Activated T-helper 1 cell treated with anti-CD3 and anti-CD28 coated beads, Interleukin-12 subunit alpha, Interleukin-12 subunit beta, Interleukin-2, Interleukin-4 antibody, amounts not matched to agents 30 ng/mL and 10 ng/mL and 1 ng/mL, durations not matched to agents 14 hours and 24 hours and 36 hours (primary cell): ENCODE results near the gene SART1. TPM values are rescaled to one million over a fixed set of nuclear protein-coding genes. Genes with fewer than 3 reads are reported as not detected.
"Not testable (repeated sequence)": the region's sequence is repeated elsewhere in the genome, so short reads cannot be mapped to it uniquely, and the experiment has no call there.

Experiments used
- DNase-seq: peaks from one replicate; pipeline ENCODE4 v3.0.0; 2021; ENCODE audit warnings: low spot score
- H3K27ac Mint-ChIP-seq: one replicate; pipeline ENCODE4 v1.8.0; 2021; ENCODE audit warnings: mild to moderate bottlenecking, mixed read lengths
- H3K27me3 Mint-ChIP-seq: one replicate; pipeline ENCODE4 v1.8.0; 2022; ENCODE audit warnings: mild to moderate bottlenecking, moderate library complexity, mixed read lengths; ENCODE audit not compliant: insufficient read depth
- H3K36me3 Mint-ChIP-seq: one replicate; pipeline ENCODE4 v1.8.0; 2021; ENCODE audit warnings: low read depth, mixed read lengths
- H3K4me1 Mint-ChIP-seq: one replicate; pipeline ENCODE4 v1.8.0; 2021; ENCODE audit warnings: low read depth, mixed read lengths
- H3K4me3 Mint-ChIP-seq: one replicate; pipeline ENCODE4 v1.8.0; 2021; ENCODE audit warnings: mild to moderate bottlenecking, moderate library complexity, mixed read lengths
- H3K9me3 Mint-ChIP-seq: one replicate; pipeline ENCODE4 v1.8.0; 2021; ENCODE audit warnings: mixed read lengths
- intact Hi-C: fragments of 100-400 bp; cut with micrococcal nuclease; formaldehyde crosslinking; loops from one replicate; pipeline ENCODE4 v1.15.1; 2024
- total RNA-seq: library from RNA; stranded (reverse); gene quantifications from 2 replicates; pipeline ENCODE4 v1.2.3, GENCODE V29; 2022

Gene SART1
- total RNA-seq, 1 donor from 2014 or later: 110 TPM

DNA sequence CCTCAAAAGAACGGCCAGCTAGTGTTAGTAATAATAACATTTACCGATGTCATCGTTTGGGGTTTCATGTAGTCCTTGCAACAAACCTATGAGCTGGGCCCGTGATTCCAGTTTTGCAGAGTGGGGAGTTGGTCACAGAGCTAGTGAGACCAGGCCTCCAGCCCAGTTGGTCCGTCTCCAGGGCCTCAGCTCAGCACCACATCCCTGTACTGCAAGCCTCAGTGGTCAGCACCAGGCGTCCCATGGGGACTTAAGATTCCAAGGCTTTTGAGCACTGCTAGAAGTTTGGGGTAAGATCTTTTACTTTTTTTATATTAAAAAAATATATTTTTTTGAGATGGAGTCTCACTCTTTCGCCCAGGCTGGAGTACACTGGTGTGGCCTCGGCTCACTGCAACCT, 17.3 kb upstream of the SART1 start:
- Mint-ChIP-seq H3K27ac (no peak overlapping the region), H3K9me3 (no peaks in the 10 kb centered on the region), H3K4me3 (no peak overlapping the region), H3K36me3 (no peaks in the 10 kb centered on the region), H3K27me3 (peaks cover 6% of the 10 kb centered on the region), H3K4me1 (peaks cover 4% of the 10 kb centered on the region)
- no peak for DNase-seq
- intact Hi-C loops: no loop called here

DNA sequence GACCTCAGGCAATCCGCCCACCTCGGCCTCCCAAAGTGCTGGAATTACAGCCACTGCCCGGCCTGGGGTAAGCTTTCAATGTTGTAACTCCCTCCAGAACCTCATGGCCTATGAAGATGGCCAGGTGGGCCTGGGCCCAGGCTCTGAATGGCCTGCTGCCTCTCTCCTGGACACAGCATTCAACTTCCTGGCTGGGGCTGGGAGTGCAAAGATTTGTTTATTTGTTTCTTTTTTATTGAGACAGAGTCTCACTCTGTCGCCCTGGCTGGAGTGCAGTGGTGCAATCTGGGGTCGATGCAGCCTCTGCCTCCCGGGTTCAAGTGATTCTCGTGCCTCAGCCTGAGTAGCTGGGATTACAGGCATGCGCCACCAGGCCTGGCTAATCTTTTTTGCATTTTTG, 16.8 kb upstream of the SART1 start:
- intact Hi-C loops: no loop called here
- Mint-ChIP-seq H3K27ac (no peak overlapping the region), H3K9me3 (no peaks in the 10 kb centered on the region), H3K4me3 (no peak overlapping the region), H3K36me3 (no peaks in the 10 kb centered on the region), H3K4me1 (peaks cover 4% of the 10 kb centered on the region), H3K27me3 (peaks cover 6% of the 10 kb centered on the region)
- no peak for DNase-seq

DNA sequence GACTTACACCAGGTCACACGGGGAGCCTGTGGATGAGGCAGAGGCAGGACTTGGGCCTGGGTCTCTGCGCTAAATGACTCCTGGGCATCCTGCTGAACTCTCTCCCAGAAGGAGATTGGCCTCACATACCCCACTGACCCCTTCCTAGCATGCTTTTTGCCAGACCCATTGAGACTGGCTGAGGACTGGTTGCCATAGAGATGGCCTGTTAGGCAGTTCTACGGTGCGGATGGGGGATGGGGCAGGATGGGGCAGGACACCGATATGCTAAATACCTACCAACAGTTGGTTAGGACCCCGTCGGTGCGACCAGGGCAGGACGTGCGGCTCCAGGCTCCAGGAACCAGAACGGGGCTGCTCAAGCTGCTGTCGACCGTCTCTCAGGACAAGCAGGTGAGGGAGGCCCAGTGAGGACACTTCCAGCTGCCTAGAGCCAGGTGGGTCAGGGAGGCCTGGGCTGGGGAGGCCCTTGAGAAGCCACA, 16.1 kb upstream of the SART1 start, which contains the start of gene TSGA10IP:
Gene TSGA10IP, plus strand, starts transcription at position 51 of the 482 bp plus-strand sequence. Its CDS starts 196 bp downstream, at position 247.
- Mint-ChIP-seq H3K9me3 (no peaks in the 10 kb centered on the region), H3K36me3 (no peaks in the 10 kb centered on the region), H3K4me1 (peaks cover 4% of the 10 kb centered on the region), H3K4me3 (no peak within 1 kb of the TSS), H3K27ac (no peak within 1 kb of the TSS), H3K27me3 (peaks cover 5% of the 10 kb centered on the region)
- intact Hi-C loops: no loop called here
- no peak for DNase-seq

DNA sequence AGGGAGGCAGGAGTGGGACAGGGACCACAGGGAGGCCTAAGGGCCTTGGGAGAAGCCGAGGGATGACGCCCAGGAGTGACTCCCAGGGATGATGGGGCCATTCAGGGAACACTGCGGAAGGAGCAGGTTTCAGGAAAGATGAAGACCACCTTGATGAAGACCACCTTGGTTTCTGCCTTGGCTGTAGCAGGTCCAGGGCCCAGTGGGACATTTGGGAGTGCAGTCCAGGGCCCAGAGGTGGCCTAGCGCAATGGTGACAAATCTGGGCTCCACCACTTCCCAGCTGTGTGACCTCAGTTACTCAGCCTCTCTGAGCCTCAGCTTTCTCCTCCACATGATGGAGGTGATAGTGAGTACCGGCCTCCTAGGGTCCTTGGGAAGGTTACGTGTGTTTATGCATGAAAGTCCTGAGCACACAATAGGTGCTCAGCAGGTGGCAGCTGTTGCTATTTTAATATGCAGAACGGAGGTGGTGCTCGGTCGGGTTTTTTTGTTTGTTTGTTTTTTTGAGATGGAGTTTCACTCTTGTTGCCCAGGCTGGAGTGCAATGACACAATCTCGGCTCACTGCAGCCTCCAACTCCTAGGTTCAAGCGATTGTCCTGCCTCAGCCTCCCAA, 15.5 kb upstream of the SART1 start:
- peaks cover 5% of the 10 kb centered on the region for H3K27me3 Mint-ChIP-seq
- no peaks in the 10 kb centered on the region for H3K36me3 Mint-ChIP-seq
- no peaks in the 10 kb centered on the region for H3K9me3 Mint-ChIP-seq
- DNase-seq: no peak
- intact Hi-C loops: no loop called here
- no peak overlapping the region for H3K27ac Mint-ChIP-seq
- no peak overlapping the region for H3K4me3 Mint-ChIP-seq
- H3K4me1 Mint-ChIP-seq: peaks cover 4% of the 10 kb centered on the region

DNA sequence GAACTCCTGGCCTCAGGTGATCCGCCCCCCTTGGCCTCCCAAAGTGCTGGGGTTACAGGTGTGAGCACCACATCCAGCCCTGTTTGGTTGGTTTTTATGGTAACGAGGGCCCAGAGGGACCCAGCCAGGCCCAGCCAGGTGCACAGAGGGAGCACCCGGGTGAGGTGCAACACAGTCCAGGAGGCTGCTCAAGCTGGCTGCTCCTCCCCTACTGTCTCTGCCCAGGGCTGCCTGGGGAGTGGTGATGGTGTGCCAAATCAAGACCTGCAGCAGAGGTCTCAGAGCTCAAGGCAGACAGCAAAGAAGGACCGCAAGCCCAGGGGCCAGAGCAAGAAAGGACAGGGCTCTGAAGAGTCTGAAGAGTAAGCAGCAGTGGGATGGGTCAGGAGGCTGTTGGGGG, 14.9 kb upstream of the SART1 start:
- intact Hi-C loops: no loop called here
- no peak overlapping the region for H3K4me3 Mint-ChIP-seq
- H3K27me3 Mint-ChIP-seq: peaks cover 7% of the 10 kb centered on the region
- peaks cover under 1% of the 10 kb centered on the region for H3K4me1 Mint-ChIP-seq
- no peaks in the 10 kb centered on the region for H3K36me3 Mint-ChIP-seq
- no peak for DNase-seq
- H3K9me3 Mint-ChIP-seq: no peaks in the 10 kb centered on the region
- H3K27ac Mint-ChIP-seq: no peak overlapping the region

GRCh38 chr11:65947133-65947532, 14.4 kb upstream of the SART1 start:
- no peaks in the 10 kb centered on the region for H3K9me3 Mint-ChIP-seq
- H3K27me3 Mint-ChIP-seq: peaks cover 9% of the 10 kb centered on the region
- no peak overlapping the region for H3K27ac Mint-ChIP-seq
- DNase-seq: no peak
- intact Hi-C loops: no loop called here
- H3K36me3 Mint-ChIP-seq: no peaks in the 10 kb centered on the region
- no peak overlapping the region for H3K4me3 Mint-ChIP-seq
- no peaks in the 10 kb centered on the region for H3K4me1 Mint-ChIP-seq

DNA sequence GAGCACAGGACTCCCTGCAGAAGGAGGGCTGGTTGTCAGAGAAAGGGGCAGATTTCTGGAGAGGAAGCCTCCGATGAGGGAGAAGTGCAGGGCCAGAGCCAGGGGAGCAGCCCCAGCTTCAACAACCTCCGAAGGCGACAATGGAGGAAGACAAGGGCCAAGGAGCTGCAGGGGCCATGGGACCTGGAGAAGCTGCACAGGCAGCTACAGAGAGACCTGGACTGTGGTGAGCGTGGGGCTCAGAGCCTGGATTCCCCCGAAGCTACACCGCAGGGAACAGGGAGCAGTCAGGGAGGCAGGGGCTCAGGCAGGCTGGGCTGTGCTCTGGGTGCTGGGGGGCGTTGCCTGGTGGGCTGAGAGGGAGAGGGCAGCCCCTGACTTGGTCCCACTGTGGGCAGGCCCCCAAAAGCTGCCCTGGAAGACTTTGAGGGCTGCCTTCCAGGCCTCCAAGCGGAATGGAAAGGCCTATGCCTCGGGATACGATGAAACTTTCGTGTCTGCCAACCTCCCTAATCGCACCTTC, 13.9 kb upstream of the SART1 start:
- no peak for DNase-seq
- Mint-ChIP-seq H3K27ac (no peak overlapping the region), H3K9me3 (no peaks in the 10 kb centered on the region), H3K4me3 (no peak overlapping the region), H3K27me3 (peaks cover 9% of the 10 kb centered on the region), H3K36me3 (no peaks in the 10 kb centered on the region), H3K4me1 (no peaks in the 10 kb centered on the region)
- intact Hi-C loops: no loop called here

- H3K9me3 Mint-ChIP-seq, H3K27me3 Mint-ChIP-seq, intact Hi-C loops, H3K4me1 Mint-ChIP-seq, H3K36me3 Mint-ChIP-seq, DNase-seq, H3K27ac Mint-ChIP-seq, H3K4me3 Mint-ChIP-seq: not testable (repeated sequence)
These were observed 10.8 kb upstream of the SART1 start for GRCh38 chr11:65950711-65951110.

- H3K9me3 Mint-ChIP-seq, DNase-seq, H3K27ac Mint-ChIP-seq, H3K4me3 Mint-ChIP-seq, H3K36me3 Mint-ChIP-seq, H3K27me3 Mint-ChIP-seq, H3K4me1 Mint-ChIP-seq, intact Hi-C loops: not testable (repeated sequence)
These were observed 9.9 kb upstream of the SART1 start for GRCh38 chr11:65951641-65952040.

DNA sequence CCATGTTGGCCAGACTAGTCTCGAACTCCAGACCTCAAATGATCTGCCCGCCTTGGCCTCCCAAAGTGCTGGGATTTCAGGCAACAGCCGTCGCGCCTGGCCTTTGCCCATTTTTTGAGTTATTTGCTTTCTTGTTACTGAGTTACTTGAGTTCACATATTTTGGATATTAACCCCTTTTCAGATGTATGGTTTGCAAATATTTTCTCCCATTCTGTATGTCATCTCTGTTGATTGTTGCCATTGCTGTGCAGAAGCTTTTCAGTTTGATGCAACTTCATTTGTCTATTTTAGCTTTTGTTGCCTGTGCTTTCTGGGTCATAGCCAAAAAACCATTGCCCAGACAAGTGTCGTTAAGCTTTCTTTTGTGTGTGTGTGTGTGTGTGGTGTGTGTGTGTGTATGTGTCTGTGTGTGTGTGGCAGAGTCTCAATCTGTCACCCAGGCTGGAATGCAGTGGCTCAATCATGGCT, 9.4 kb upstream of the SART1 start:
- intact Hi-C loops: no loop called here
- Mint-ChIP-seq H3K27me3 (peaks cover 7% of the 10 kb centered on the region), H3K27ac (no peak overlapping the region), H3K9me3 (no peaks in the 10 kb centered on the region), H3K4me1 (peaks cover 7% of the 10 kb centered on the region), H3K4me3 (no peak overlapping the region), H3K36me3 (no peaks in the 10 kb centered on the region)
- no peak for DNase-seq

DNA sequence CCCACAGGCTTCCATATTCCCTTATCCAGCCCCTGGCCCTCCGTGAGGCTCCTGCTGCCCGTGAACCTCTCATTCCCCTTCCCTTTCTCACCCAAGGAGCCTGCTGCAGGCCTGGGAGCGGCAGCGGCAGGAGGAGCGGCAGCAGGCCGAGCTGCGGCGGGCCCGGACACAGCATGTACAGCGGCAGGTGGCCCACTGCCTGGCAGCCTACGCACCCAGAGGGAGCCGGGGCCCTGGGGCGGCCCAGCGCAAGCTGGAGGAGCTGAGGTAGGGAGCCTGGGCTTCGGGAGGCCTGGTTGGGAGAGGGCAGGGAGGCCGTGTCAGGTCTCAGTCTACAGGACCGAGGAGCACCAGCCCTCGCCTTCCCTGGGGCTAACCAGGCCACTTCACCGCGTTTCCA, 8.1 kb upstream of the SART1 start:
- Mint-ChIP-seq H3K27ac (no peak overlapping the region), H3K4me3 (no peak overlapping the region), H3K9me3 (no peaks in the 10 kb centered on the region), H3K36me3 (no peaks in the 10 kb centered on the region), H3K4me1 (peaks cover 15% of the 10 kb centered on the region), H3K27me3 (peaks cover 7% of the 10 kb centered on the region)
- no peak for DNase-seq
- intact Hi-C loops: no loop called here

GRCh38 chr11:65954771-65955170, 6.8 kb upstream of the SART1 start:
- intact Hi-C loops: no loop called here
- no peak overlapping the region for H3K4me3 Mint-ChIP-seq

GRCh38 chr11:65958291-65958690, 3.2 kb upstream of the SART1 start:
- Mint-ChIP-seq H3K27ac (peak overlapping the region; percentile 77), H3K9me3 (no peaks in the 10 kb centered on the region), H3K27me3 (no peaks in the 10 kb centered on the region), H3K4me1 (peaks cover 28% of the 10 kb centered on the region), H3K4me3 (no peak overlapping the region), H3K36me3 (peaks cover 14% of the 10 kb centered on the region)
- no peak for DNase-seq
- intact Hi-C loops: no loop called here

More at GRCh38 chr11:65954771-65955170, 6.8 kb upstream of the SART1 start:
- Mint-ChIP-seq H3K4me1 (peaks cover 15% of the 10 kb centered on the region), H3K27me3 (peaks cover 7% of the 10 kb centered on the region), H3K36me3 (no peaks in the 10 kb centered on the region), H3K9me3 (no peaks in the 10 kb centered on the region), H3K27ac (no peak overlapping the region)
- DNase-seq: no peak
